GM19043 (cell line): Measurements from ENCODE around the gene CAPN11.

ENCODE experiments used
- ATAC-seq: cut with Tn5 transposase; IDR thresholded peaks from one replicate; pipeline ENCODE4 v1.9.1; 2021; ENCODE audit warnings: low read depth; ENCODE audit not compliant: unreplicated experiment

The CAPN11 gene

DNA sequence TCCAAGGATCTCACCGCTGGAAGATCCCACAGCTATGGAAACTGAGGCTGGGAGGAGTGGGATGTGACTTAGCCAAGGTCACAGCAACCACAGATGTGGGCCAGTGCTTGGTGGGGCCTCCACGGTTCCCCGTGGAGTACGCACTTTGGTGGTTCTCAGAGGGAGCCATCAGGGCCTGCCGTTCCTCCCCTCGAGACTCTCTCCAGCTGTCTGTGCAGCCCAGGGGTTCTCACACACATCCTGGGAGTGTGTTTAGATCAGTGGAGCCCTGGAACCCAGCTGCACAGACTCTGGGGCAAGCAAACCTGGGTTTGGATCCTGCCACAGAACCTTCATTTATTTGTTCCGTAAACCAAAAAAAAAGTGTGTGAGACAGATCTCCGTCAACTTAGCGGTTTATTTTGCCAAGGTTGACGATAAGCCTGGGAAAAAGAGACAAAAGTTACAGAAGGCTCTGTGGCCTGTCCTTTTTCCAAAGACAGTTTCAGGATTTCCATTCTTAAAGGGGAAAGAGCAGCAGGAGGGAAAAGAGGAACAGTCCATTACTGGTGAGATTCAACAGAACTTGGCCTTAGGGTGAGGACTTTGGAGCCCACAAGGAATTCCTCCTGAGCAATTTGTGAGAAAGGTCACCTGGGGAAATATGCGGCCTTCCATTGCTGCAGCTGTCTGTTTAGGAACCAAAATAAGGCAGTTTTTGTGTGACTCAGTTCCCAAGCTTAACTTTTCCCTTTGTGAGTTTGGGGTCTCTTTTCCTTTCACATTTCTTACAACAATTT is 44.5 kb downstream of the CAPN11 start:
- ATAC-seq: no peak

DNA sequence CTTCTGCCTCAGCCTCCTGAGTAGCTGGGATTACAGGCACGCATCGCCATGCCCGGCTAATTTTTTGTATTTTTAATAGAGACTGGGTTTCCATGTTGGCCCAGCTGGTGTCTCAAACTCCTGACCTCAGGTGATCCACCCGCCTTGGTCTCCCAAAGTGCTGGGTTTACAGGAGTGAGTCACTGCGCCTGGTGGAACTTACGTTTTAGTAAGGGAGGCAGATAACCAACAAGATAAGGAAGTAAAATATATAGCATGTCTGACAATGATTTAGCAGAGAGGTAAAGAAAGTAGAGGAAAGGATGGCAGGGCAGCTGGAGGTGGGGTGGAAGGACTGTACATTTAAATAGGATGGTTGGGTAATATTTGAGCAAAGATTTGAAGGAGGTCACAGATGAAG is 45.3 kb downstream of the CAPN11 start:
- ATAC-seq: no peak

DNA sequence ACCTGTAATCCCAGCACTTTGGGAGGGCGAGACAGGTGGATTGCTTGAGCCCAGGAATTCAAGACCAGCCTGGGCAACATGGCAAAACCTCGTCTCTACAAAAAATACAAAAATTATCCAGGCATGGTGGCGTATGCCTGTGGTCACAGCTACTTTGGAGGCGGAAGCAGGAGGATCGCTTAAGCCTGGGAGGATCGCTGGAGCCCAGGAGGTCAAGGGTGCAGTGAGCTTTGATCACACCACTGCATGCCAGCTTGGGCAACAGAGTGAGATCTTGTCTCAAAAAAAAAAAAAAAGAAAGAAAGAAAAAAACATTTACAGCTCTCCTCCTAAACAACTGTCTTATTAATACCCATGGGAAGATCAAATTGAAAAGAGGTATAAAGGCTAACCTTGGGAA is 49.3 kb downstream of the CAPN11 start:
- ATAC-seq: no peak

DNA sequence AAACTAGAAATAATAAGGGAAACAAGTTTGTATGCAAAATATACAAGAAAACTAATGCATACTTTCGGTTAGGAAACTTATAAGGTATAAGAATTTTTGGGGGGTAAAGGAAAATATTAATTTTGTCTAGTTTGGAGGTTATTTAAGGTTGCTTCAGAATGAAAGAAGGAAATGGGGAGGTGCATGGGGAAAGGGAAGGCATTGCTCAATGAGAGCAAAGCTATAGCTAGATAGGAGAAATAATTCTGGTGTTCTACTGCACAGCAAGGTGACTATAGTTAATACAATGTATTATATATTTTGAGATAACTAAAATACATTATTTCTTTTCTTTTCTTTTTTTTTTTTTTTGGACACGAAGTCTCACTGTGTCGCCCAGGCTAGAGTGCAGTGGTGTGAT is 52.7 kb downstream of the CAPN11 start:
- ATAC-seq: no peak

DNA sequence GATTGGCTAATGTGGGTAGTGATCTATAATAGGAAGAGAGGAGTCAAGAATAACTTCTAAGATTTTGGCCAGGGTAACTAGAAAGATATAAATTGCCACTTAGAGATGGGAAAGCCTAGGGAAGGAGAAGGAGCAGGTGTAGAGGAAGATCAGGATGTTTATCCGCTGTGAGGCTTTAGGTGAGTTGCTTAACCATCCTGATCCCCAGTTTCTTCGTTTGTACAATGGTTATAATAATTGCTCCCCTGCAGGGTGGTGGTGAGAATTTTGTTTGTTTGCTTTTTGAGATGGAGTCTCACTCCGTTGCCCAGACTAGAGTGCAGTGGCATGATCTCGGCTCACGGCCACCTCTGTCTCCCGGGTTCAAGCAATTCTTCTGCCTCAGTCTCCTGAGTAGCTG is 55.7 kb downstream of the CAPN11 start:
- ATAC-seq: no peak

DNA sequence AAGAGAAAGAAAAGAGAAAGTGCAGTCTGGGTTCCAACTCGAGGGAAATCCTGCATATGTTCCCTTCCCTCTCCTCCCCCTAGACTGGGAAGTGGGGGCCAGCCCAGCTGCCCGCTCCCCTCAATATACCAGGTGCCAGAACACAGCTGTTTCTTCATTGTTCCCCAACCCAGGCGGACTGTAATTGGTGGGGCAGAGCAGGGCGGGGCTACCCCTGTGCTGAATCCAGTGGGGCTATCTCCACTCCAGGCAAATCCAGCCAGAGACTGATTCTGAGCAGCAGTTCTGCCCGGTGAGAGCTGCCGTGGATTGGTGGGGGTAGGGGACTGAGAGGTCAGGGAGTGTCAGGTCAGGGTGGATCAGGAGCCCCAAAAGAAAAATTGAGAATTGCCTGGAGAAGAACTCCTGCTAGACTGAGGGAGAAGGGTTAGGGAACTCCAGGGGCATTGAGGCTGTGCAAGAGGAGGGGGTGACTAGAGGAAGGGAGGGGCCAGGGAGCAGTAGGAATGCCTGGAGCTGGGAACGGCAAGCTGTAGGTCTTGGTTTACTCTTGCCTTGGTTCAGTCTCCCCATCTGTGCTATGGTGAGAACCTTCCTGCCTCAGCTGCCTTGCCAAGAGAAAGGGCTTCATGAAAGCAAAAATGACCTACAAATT is 58.2 kb downstream of the CAPN11 start, which contains the start of gene MYMX:
MYMX (plus strand) TSS at position 250 of the 655 bp plus-strand sequence. CDS start 546 bp downstream, outside the sequence.
- ATAC-seq: no peak

DNA sequence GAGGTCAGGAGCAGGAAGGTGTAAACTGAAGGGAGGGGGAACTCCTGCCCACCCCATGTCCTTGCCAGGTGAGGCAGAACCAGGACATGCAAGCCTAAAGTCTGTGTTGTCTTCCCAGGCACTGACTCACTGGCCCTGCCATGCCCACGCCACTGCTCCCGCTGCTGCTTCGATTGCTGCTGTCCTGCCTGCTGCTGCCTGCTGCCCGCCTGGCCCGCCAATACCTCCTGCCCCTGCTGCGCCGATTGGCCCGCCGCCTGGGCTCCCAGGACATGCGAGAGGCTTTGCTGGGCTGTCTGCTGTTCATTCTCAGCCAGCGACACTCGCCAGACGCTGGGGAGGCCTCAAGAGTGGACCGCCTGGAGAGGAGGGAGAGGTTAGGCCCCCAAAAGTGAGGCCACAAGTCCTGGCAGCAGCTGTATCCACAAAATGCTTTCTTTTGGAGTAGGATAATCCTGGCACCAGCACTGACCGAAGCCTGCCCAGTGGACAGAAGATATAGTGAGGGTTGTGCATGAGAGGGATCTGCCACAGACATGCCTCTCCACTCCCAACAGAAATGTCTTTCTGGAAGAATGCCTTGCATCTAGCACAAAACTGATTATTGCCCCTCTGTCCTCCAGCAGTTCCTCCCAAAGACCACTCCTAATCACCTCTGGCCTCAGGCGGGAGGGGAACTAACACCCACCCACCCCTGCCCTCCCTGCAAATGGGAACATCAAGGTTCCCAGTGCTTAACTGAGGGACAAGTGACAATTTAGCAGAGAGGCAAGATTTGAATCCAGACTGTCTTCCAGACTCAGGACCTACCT is 58.9 kb downstream of the CAPN11 start:
- ATAC-seq: no peak

DNA sequence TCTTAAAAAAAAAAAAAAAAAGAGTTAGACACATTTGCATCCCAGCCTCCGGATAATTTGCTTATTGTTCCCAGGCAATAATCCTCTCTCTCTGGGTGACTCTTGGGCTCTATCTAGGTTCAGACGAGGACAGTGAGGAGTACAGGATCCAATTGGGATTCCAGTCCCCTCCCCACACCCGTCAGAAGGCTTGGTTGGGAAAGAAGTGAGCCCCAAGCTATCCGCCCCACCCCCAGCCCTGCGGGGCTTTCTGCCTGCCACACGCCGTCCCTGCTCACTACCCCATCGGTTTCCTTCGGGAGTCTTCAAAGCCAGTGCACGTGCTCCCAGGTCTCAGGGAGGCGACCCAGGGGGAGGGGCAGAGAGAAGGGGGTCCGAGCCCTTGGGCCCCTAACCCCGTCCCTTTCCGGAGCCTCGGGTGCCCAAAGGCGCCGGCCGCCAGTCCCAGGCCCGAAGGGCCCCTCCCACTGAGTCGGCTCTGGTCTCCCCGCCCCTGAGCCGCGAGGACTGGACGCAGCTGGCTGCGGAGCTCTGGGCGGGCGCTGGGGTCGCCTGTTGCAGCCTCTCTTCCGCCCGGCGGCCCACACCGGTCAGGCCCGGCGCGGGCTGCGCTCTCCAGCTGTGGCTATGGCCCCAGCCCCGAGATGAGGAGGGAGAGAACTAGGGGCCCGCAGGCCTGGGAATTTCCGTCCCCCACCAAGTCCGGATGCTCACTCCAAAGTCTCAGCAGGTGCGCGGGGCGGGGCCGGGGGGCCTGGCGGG is 60.6 kb downstream of the CAPN11 start:
- peak; percentile 45 for ATAC-seq

DNA sequence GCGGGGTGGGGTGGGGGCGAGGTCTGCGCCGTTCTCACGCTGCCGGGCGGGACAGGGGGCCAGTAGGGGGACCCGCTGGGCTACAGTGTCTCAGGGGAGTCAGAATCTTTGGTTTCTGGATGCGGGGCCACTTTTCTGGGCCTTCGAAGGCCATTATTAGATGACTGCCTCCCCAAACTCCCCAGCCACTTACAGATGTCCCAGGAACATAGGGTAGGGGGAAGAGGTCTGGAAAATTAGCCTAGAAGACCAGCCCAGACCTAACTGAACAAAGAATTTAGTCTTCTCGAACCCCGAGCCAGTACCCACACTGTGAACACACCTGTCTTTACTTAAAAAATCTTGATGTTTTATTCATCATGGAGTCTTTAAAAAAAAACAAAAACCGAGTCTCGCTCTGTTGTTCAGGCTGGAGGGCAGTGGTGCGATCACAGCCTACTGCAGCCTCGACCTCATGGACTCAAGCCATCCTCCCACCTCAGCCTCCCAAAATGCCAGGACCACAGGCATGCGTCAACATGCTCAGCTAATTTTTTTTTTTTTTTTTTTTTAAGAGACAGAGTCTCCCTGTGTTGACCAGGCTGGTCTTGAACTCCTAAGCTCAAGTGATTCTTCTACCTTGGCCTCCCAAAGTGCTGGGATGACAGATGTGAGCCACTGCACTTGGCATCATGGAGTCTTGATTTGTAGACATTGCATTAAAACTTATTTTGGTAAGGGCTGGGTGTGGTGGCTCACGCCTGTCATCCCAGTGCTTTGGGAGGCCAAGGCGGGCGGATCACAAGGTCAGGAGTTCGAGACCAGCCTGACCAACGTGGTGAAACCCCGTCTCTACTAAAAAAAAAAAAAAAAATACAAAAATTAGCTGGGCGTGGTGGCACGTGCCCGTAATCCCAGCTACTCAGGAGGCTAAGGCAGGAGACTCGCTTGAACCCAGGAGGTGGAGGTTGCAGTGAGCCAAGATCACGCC is 61.5 kb downstream of the CAPN11 start:
- no peak for ATAC-seq

DNA sequence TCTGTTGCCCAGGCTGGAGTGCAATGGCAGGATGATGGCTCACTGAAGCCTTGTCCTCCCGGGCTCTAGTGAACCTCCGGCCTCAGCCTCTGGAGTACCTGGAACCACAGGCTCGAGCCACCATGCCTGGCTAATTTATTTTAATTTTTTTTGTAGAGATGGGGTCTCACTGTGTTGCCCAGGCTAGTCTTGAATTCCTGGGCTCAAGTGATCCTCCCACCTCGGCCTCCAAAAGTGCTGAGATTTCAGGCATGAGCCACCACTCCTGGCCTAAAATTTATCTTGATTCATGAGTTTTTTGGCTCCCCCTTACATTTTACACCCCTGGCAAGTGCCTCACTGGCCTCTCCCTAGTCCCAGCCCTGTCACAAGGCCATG is 62.3 kb downstream of the CAPN11 start:
- no peak for ATAC-seq

DNA sequence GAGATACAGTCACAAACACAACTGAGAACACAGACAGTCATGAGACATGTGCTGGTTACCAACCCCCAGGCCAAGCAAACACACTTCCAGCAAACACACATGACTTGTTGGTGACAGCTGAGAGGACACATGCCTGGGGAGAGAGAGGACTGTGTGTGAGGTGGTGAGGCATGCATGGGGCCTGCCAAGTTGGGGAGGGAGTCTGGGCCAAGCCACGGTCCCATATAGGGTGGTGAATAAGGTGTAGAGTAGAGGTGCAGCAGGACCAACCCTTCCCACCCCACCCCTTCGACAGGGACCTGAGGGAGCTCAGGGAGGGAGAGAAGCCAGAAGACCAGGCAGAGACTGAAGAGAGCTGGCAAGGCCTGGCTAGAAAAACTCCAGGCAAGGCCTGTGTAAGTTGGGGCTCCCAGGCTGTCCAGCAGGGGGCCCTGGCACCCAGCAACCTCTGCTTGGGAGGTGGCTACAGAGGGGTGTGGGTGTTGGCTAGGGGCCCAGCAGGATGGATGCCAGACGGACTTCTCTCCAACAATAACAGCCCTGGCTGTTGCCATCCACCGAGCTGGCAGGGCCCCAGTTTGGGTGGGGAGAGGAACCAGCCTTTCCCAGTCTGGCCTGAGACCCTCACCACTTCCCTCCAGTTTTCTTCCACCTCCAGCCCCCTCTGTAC is 62.8 kb downstream of the CAPN11 start:
- ATAC-seq: no peak

DNA sequence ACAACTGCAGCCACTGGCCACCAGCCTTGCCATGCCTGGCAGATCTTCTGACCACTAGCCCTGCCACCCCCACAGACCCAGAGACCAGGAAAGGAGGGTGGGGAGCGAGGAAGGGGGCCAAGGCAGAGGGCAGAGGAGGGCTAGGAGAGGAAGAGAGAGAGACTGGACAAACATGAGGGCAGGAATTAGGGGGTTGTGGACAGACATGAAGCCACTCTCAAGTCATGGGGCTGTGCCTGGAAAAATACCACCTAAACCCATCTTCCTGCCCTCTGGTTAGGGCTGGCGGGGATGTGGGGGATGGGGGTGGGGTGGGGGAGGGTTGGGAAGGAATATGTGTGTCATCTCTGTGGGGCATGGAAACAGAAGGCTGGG is 63.3 kb downstream of the CAPN11 start:
- no peak for ATAC-seq

DNA sequence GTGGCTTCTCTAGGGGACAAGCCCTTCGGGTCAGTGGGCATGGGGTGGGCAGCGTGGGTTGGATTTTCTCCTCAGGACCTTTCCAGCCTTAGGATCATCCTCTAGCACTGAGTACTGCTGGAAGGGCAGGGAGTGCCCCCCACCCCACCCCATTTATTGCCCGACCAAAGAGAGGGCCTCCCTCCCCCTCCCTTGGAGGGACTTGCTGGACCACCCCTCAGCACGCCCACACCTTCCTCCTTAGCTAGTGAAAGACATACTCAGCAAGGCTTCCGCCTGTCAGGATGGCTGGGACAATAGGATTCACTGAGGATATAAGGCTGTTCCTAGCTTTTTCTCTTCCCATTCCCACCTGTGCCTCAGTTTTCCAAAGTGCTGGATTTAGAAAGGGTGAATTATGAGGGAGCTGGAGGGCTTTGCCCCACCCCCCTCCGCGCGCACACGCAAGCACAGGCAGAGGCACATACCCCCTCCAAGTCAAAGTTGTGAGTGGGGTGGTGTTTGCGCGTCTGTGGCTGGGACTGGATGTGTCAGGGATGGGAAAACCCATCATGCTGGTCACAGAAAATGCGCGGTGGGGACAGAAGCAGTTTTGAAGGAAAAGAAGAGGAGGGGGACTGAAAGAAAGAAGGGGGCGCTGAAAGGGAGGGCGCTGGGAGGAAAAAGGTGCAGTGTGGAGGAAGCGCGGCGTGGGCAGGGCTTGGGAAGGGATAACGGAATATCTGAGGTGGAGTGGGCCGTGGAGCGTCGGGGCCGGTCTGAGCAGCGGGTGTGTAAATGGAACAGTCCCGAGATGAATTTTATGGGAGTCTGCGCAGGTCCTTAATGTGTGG is 64.1 kb downstream of the CAPN11 start:
- no peak for ATAC-seq

DNA sequence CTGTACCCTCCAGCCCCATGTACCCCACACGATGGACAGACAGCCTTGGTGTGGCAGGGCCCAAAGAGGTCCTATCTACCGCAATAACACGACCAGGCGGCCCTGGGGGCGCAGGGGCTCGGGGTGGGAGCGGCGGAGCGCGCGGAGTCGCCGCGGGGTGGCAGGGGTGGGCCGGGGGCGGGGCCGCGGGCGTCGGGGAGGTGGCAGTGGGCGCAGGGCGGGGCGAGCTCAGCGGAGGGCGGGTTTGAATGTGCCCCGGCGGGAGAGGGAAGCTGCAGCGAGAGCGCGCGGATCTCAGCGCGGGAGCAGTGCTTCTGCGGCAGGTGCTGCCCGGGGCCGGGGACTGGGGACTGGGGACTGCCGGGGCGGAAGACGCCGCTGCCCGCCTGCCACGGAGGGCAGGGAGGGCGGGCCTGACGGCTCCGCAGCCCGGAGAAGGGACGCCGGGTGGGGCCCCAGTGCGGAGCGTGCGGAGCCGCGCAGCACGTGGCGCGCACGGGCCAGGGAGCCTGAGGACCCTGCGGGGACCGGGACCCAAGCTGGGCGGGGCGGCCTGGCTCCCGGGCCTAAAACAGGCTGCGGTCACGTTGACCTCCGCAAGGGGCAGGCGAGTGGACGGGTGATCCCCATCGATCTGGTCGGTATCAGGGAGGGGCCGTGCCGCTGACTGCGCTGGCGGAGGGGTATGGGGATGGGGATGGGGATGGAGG is 64.9 kb downstream of the CAPN11 start, which contains the start of gene SLC29A1:
SLC29A1 (plus strand) TSS at position 277 of the 710 bp plus-strand sequence. CDS start 3,719 bp downstream, outside the sequence.
- ATAC-seq: peak; percentile 38

DNA sequence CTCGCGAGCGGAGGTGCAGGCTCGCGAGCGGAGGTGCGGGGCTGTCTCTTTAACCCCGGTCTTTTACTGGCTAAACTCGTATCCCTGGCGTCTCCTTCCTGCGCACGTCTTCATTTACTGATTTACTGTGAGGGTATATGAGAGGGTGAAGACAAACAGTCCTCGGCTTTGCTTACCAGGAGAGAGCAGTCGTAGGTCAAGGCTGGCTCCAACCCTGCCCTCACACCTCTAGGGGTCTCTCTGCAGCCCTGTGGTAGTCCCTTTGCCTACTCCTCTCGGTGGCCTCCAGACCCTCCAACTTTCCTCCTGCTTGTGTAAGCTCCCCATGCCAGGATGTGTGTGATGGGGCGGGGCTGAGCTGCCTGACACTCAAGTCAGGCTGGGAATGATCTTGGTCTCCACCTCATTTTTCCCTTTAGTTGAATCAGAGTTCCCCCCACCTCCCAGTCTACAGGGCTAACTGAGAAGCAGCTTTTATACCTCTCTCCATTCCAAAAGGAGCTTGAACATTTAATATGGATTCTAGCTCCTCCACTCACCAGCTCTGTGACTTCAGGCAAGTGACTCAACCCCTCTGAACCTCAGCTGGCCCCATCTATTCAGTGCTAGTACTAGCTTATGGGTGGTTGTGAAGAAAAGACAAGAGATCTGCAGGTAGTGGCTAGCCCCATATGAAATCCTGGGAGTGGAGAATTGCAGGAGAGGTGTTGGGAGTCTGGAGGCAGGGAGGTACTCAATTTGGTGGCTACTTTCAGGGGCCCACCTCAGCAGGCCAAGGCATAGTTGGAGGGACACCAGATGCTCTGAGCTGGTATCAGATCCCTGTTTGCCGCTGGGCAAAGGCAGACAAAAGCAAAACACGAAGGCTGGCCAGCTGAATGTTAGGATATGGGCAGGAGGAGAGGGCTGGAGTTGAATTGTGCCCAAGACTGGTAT is 65.7 kb downstream of the CAPN11 start:
- ATAC-seq: peak; percentile 9

DNA sequence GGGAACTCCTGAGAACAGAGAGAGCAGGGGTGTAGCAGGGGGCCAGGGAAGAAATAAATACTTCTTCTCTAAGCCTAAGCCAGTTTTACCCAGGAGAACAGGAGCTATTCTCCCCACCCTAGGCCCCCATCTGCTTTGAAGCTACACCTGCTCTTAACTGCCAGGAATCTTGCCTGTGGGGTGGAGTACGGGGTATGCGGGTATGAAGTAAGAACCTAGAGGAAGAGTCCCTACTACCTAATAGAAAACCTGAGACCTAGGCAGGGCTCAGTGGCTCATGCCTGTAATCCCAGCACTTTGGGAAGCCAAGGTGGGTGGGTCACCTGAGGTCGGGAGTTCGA is 66.3 kb downstream of the CAPN11 start:
- no peak for ATAC-seq
